Muscle of leg (tissue), 11 donors: Measurements from ENCODE around the gene CA5A. TPM values are rescaled to one million over a fixed set of nuclear protein-coding genes. Genes with fewer than 3 reads are reported as not detected.
"Not testable (repeated sequence)": the region's sequence is repeated elsewhere in the genome, so short reads cannot be mapped to it uniquely, and the experiment has no call there.

Source experiments
- DNase-seq: peaks from one replicate; pipeline ENCODE4 v3.0.0; 2013
- H3K27ac ChIP-seq: one replicate; pipeline ENCODE4 v1.5.1; 2013; ENCODE audit warnings: mild to moderate bottlenecking, low read length, control low read depth
- H3K27me3 ChIP-seq: one replicate; pipeline ENCODE4 v1.6.1; 2013; ENCODE audit warnings: low read length; ENCODE audit not compliant: control insufficient read depth, insufficient read depth
- H3K36me3 ChIP-seq: one replicate; pipeline ENCODE4 v1.6.1; 2013; ENCODE audit warnings: low read length; ENCODE audit not compliant: control insufficient read depth, insufficient read depth
- H3K4me1 ChIP-seq: one replicate; pipeline ENCODE4 v1.6.1; 2013; ENCODE audit warnings: low read length; ENCODE audit not compliant: control insufficient read depth, insufficient read depth
- H3K4me3 ChIP-seq: one replicate; pipeline ENCODE4 v1.5.1; 2013; ENCODE audit warnings: low read length, control low read depth
- H3K9me3 ChIP-seq: replicated peaks from 2 replicates; pipeline ENCODE4 v1.6.1; 2013; ENCODE audit warnings: low read depth, low read length; ENCODE audit not compliant: control insufficient read depth
- WGBS: methylation state at CpG from one replicate; pipeline ENCODE4 v1.1.5; 2013; ENCODE audit warnings: missing lambda C conversion rate; ENCODE audit not compliant: insufficient coverage; 5-methylcytosine and 5-hydroxymethylcytosine counted together
- polyA plus RNA-seq, 8 donors: library from polyadenylated mRNA; unstranded; fragments of 120-200 nt; gene quantifications; one replicate each; pipeline versions ENCODE4 v1.2.1 to v1.2.3, GENCODE V29; 2013; ENCODE audit warnings: inconsistent platforms in 1 of 8, low replicate concordance in 1 of 8; ENCODE audit not compliant: insufficient read length in 8 of 8, insufficient read depth in 1 of 8
- total RNA-seq: library from RNA; stranded (reverse); fragments of 120-200 nt; gene quantifications from one replicate; pipeline ENCODE4 v1.2.4, GENCODE V29; 2013

The CA5A gene
- total and polyA plus RNA-seq, 9 donors: 0.03 to 0.26 (median 0.06) TPM; not detected in 3

GRCh38 chr16:87881324-87882200, 54.8 kb downstream of the CA5A start:
- Histone ChIP-seq H3K27me3 (peaks cover 22% of the 10 kb centered on the region), H3K9me3 (no peaks in the 10 kb centered on the region), H3K4me1 (peaks cover 3% of the 10 kb centered on the region), H3K4me3 (no peak overlapping the region), H3K27ac (no peak overlapping the region), H3K36me3 (no peaks in the 10 kb centered on the region)
- no peak for DNase-seq
- WGBS: 35% methylated on average over 6 of the region's 24 CpGs

GRCh38 chr16:87880117-87880696, 56.1 kb downstream of the CA5A start:
- WGBS: 57% methylated on average over 14 of the region's 17 CpGs
- Histone ChIP-seq H3K4me3 (no peak overlapping the region), H3K27ac (no peak overlapping the region), H3K27me3 (peaks cover 34% of the 10 kb centered on the region), H3K36me3 (no peaks in the 10 kb centered on the region), H3K9me3 (no peaks in the 10 kb centered on the region), H3K4me1 (peaks cover 3% of the 10 kb centered on the region)
- no peak for DNase-seq

GRCh38 chr16:87879411-87880013, 56.8 kb downstream of the CA5A start:
- 95% methylated on average over 5 of the region's 5 CpGs for WGBS
- H3K9me3 ChIP-seq, H3K27ac ChIP-seq, H3K4me1 ChIP-seq, H3K4me3 ChIP-seq, DNase-seq, H3K36me3 ChIP-seq: not testable (repeated sequence)
- peaks cover 38% of the 10 kb centered on the region for H3K27me3 ChIP-seq

- H3K36me3 ChIP-seq: no peaks in the 10 kb centered on the region
- WGBS: 65% methylated on average over 4 of the region's 5 CpGs
- H3K4me1 ChIP-seq: peaks cover 3% of the 10 kb centered on the region
- no peak for DNase-seq
- H3K27me3 ChIP-seq: peaks cover 42% of the 10 kb centered on the region
- no peaks in the 10 kb centered on the region for H3K9me3 ChIP-seq
- no peak overlapping the region for H3K4me3 ChIP-seq
- no peak overlapping the region for H3K27ac ChIP-seq
Observed at GRCh38 chr16:87878704-87879103, 57.6 kb downstream of the CA5A start.

- WGBS: 82% methylated on average over 13 of the region's 19 CpGs
- peaks cover 42% of the 10 kb centered on the region for H3K27me3 ChIP-seq
- H3K36me3 ChIP-seq: no peaks in the 10 kb centered on the region
- no peaks in the 10 kb centered on the region for H3K9me3 ChIP-seq
- peaks cover 3% of the 10 kb centered on the region for H3K4me1 ChIP-seq
- H3K4me3 ChIP-seq: no peak overlapping the region
- DNase-seq: no peak
- H3K27ac ChIP-seq: no peak overlapping the region
Observed at GRCh38 chr16:87877942-87878507, 58.3 kb downstream of the CA5A start.

- Histone ChIP-seq H3K9me3 (no peaks in the 10 kb centered on the region), H3K36me3 (no peaks in the 10 kb centered on the region), H3K27me3 (peaks cover 33% of the 10 kb centered on the region), H3K27ac (no peak overlapping the region), H3K4me1 (peaks cover 6% of the 10 kb centered on the region), H3K4me3 (no peak overlapping the region)
- WGBS: 38% methylated on average over 22 of the region's 24 CpGs
- DNase-seq: no peak
Observed at GRCh38 chr16:87874639-87875427, 61.5 kb downstream of the CA5A start.

- not testable (repeated sequence) for H3K27ac ChIP-seq, H3K4me3 ChIP-seq, H3K36me3 ChIP-seq, H3K4me1 ChIP-seq, H3K9me3 ChIP-seq, DNase-seq
- WGBS: 60% methylated on average over 14 of the region's 24 CpGs
- H3K27me3 ChIP-seq: peaks cover 30% of the 10 kb centered on the region
Observed at GRCh38 chr16:87870418-87871291, 65.7 kb downstream of the CA5A start.

GRCh38 chr16:87869879-87870417, 66.4 kb downstream of the CA5A start:
- not testable (repeated sequence) for DNase-seq, H3K27ac ChIP-seq, H3K4me1 ChIP-seq, H3K36me3 ChIP-seq, H3K4me3 ChIP-seq, H3K9me3 ChIP-seq
- peaks cover 26% of the 10 kb centered on the region for H3K27me3 ChIP-seq
- 56% methylated on average over 8 of the region's 18 CpGs for WGBS
